HepG2 (cell line): Measurements from ENCODE around the gene TMEM143. TPM values are rescaled to one million over a fixed set of nuclear protein-coding genes. Genes with fewer than 3 reads are reported as not detected.

Experiments
- ATAC-seq: fragments of 200-7000 bp; cut with Tn5 transposase; 3 replicates; pipeline ENCODE4 v1.9.1; 2020; ENCODE audit warnings: mild to moderate bottlenecking, moderate library complexity
- BruUV-seq: library from RNA; stranded (reverse); fragments of 400-500 nt; replicated peaks from 2 replicates; lab custom pipeline; 2021; lab: Mats Ljungman, UMichigan
- CTCF ChIA-PET: fragments of 300-600 bp; formaldehyde crosslinking; extraction: SDS; loops from one replicate; lab custom pipeline; 2021; ENCODE audit warnings: low total read pairs, inconsistent platforms, low intra/inter-chr PET ratio; lab: Yijun Ruan, JAX
- POLR2A ChIA-PET: fragments of 350-600 bp; sonication (Branson Sonifier 250); formaldehyde crosslinking; loops from one replicate; lab custom pipeline; 2020; ENCODE audit warnings: antibody characterized with exemption, inconsistent platforms; lab: Yijun Ruan, JAX
- DNase-seq: peaks from one replicate; pipeline ENCODE4 v3.0.0-alpha.2; 2015; ENCODE audit warnings: low spot score
- FAIRE-seq: peaks from 3 replicates; lab custom pipeline; 2011; peaks lifted over from hg19 to GRCh38; lab: Jason Lieb, UNC
- H2AFZ ChIP-seq: one replicate; pipeline ENCODE4 v1.6.1; 2011; ENCODE audit warnings: low read length, inconsistent platforms
- H3K27ac ChIP-seq: fragments of 300-600 bp; 3 replicates; pipeline ENCODE4 v1.8.0; 2011; ENCODE audit warnings: mixed run types, mild to moderate bottlenecking, mixed read lengths, low read length, inconsistent platforms; ENCODE audit not compliant: insufficient read depth; ENCODE audit errors: extremely low read length
- H3K27me3 ChIP-seq, 2 experiments: fragments of 200-600 bp in 1 of 2; 2 replicates in 1 of 2; 3 replicates in 1 of 2; pipeline versions ENCODE4 v1.6.0 to v1.8.0; 2011; ENCODE audit warnings: low read length in 2 of 2, mild to moderate bottlenecking in 2 of 2, moderate library complexity in 2 of 2, inconsistent platforms in 1 of 2; ENCODE audit not compliant: insufficient read depth in 2 of 2, control insufficient read depth in 1 of 2
- H3K36me3 ChIP-seq, 2 experiments: fragments of 200-600 bp in 1 of 2; replicated peaks in 1 of 2; 2 replicates in 1 of 2; 3 replicates in 1 of 2; pipeline versions ENCODE4 v1.5.1 to v1.8.0; 2011; ENCODE audit warnings: low read length in 2 of 2, inconsistent platforms in 1 of 2; ENCODE audit not compliant: insufficient read depth in 2 of 2, control insufficient read depth in 1 of 2
- H3K4me1 ChIP-seq: 2 replicates; pipeline ENCODE4 v1.5.1; 2012; ENCODE audit warnings: low read length, inconsistent platforms; ENCODE audit not compliant: insufficient read depth
- H3K4me2 ChIP-seq: 2 replicates; pipeline ENCODE4 v1.6.0; 2011; ENCODE audit warnings: low read depth, low read length, inconsistent platforms
- H3K4me3 ChIP-seq, 3 experiments: fragments of 200-600 bp in 1 of 3; sonication (generic), shearing (Covaris generic) in 1 of 3; replicated peaks in 1 of 3; 2 replicates each; pipeline ENCODE4 v1.5.1; 2011 to 2016; ENCODE audit warnings: low read length in 3 of 3, inconsistent platforms in 2 of 3, low read depth in 2 of 3, mild to moderate bottlenecking in 2 of 3, control low read depth in 1 of 3, mixed read lengths in 1 of 3; ENCODE audit not compliant: insufficient read depth in 1 of 3
- H3K79me2 ChIP-seq: one replicate; pipeline ENCODE4 v1.6.1; 2011; ENCODE audit warnings: low read length, inconsistent platforms; ENCODE audit not compliant: insufficient read depth
- H3K9ac ChIP-seq: 2 replicates; pipeline ENCODE4 v1.6.0; 2011; ENCODE audit warnings: mild to moderate bottlenecking, low read depth, low read length, inconsistent platforms; ENCODE audit not compliant: insufficient read depth
- H3K9me3 ChIP-seq: 2 replicates; pipeline ENCODE4 v1.5.1; 2012; ENCODE audit warnings: mild to moderate bottlenecking, low read length
- H4K20me1 ChIP-seq: 2 replicates; pipeline ENCODE4 v1.6.0; 2011; ENCODE audit warnings: inconsistent platforms, mild to moderate bottlenecking, low read length, moderate library complexity; ENCODE audit not compliant: insufficient read depth
- GABPB1 ChIP-seq: IDR thresholded peaks from 2 replicates; pipeline ENCODE4 v1.6.1; 2016; ENCODE audit warnings: mild to moderate bottlenecking, missing genetic modification reagents, moderate library complexity, missing compliant biosample characterization
- HNF4A ChIP-seq: sonication (generic); formaldehyde crosslinking; IDR thresholded peaks from 2 replicates; pipeline ENCODE4 v1.4.0; 2020; ENCODE audit warnings: missing genetic modification reagents
- PRMT3 ChIP-seq: sonication (generic); formaldehyde crosslinking; IDR thresholded peaks from 2 replicates; pipeline ENCODE4 v1.8.1; 2022; ENCODE audit warnings: low read depth, mild to moderate bottlenecking, moderate library complexity, missing genetic modification reagents, borderline replicate concordance
- THAP11 ChIP-seq: IDR thresholded peaks from 2 replicates; pipeline ENCODE4 v1.6.1; 2016; ENCODE audit warnings: missing biosample characterization, missing genetic modification reagents
- ZNF225 ChIP-seq: sonication (generic); formaldehyde crosslinking; IDR thresholded peaks from 2 replicates; pipeline ENCODE4 v1.4.0; 2020; ENCODE audit warnings: mild to moderate bottlenecking, missing genetic modification reagents
- ZNF383 ChIP-seq: sonication (generic); formaldehyde crosslinking; IDR thresholded peaks from 2 replicates; pipeline ENCODE4 v1.4.0; 2020; ENCODE audit warnings: missing genetic modification reagents, mild to moderate bottlenecking, borderline replicate concordance
- WGBS: methylation state at CpG from one replicate; pipeline ENCODE4 v1.1.6; 2017; ENCODE audit warnings: low lambda C conversion rate; 5-methylcytosine and 5-hydroxymethylcytosine counted together
- in situ Hi-C: cut with HindIII; loops from 2 replicates; pipeline ENCODE4 v1.10.0; 2017; ENCODE audit warnings: low pct_unique_long_range_greater_than_20kb; ENCODE audit not compliant: extremely low pct_ligation_motif_present
- intact Hi-C: fragments of 100-400 bp; cut with micrococcal nuclease; formaldehyde crosslinking; loops from one replicate; pipeline ENCODE4 v1.10.0; 2022; ENCODE audit not compliant: unreplicated experiment
- polyA plus RNA-seq, 8 experiments: library from polyadenylated mRNA; depleted of rRNA in 3 of 8; stranded (reverse) in 7 of 8; unstranded in 1 of 8; fragments of >200 nt; fragmentation: Illumina TruSeq in 4 of 8; extraction: Trizol in 4 of 8; gene quantifications; 2 replicates each; pipeline versions ENCODE4 v1.2.1 to v1.2.3, GENCODE V29; 2011 to 2016; ENCODE audit warnings: low read depth in 4 of 8, missing spikeins in 1 of 8, mixed read lengths in 1 of 8; ENCODE audit not compliant: insufficient read depth in 1 of 8
- total RNA-seq, 5 experiments: library from RNA; depleted of rRNA; stranded (reverse); fragments of >200 nt; fragmentation: Illumina TruSeq; extraction: Trizol; gene quantifications; 2 replicates each; pipeline ENCODE4 v1.2.3, GENCODE V29; 2016; ENCODE audit warnings: low read depth in 1 of 5
- TF ChIP-seq, protein P1 (sequence below): sonication (generic); formaldehyde crosslinking; IDR thresholded peaks from 2 replicates; pipeline ENCODE4 v1.4.0; 2020; ENCODE audit warnings: low read depth, missing genetic modification reagents
- TF ChIP-seq, protein P2 (sequence below): sonication (generic); formaldehyde crosslinking; IDR thresholded peaks from 2 replicates; pipeline ENCODE4 v1.4.0; 2020; ENCODE audit warnings: missing genetic modification reagents

The TMEM143 gene
- total and polyA plus RNA-seq, 2 of the 13 experiments (the other 11 are each of a cell fraction or from before 2014, with no cell fraction given) = 7.7 to 11.3 TPM

GRCh38 chr19:48329167-48329891, 34.4 kb downstream of the TMEM143 start (continued):
- TF ChIP-seq THAP11 (CRISPR knock-in tag) (peak; percentile 92), PRMT3 (CRISPR knock-in tag) (no peak), ZNF225 (no peak)

- FAIRE-seq = no peak
- ChIA-PET POLR2A (interaction anchor here (1.1 to 2.4 kb wide), 5 partner anchors 7 to 167 kb away, joined by 3 to 7 read pairs (median 7); partner anchors contain the start of genes KDELR1, SYNGR4 and TMEM143), CTCF (no interaction called here)
- Histone ChIP-seq H3K4me2 (peak within 1 kb of the TSS; percentile 67), H3K9me3 (peaks cover 6% of the 10 kb centered on the region; the same call in 1 of the 2 replicates), H4K20me1 (no peaks in the 10 kb centered on the region), H3K27ac (no peak within 1 kb of the TSS), H3K4me1 (peaks cover 42% of the 10 kb centered on the region), H3K9ac (peak within 1 kb of the TSS; percentile 57), H2AFZ (no peak within 1 kb of the TSS), H3K4me3 (peak within 1 kb of the TSS; percentile 34 to 66 (median 46)), H3K79me2 (no peaks in the 10 kb centered on the region), H3K27me3 (no peaks in the 10 kb centered on the region), H3K36me3 (no peaks in the 10 kb centered on the region)
- in situ Hi-C loops (no loop called here), intact Hi-C loops (no loop called here)
- BruUV-seq = TSS peak; percentile 76
- TF ChIP-seq HNF4A (CRISPR knock-in tag) (no peak), THAP11 (CRISPR knock-in tag) (0 out of 2 replicates have a peak, but pooled peaks have one; percentile 14), GABPB1 (CRISPR knock-in tag) (0 out of 2 replicates have a peak, but pooled peaks have one; percentile 6), ZNF383 (CRISPR knock-in tag) (no peak)
- TF ChIP-seq, protein P1, sequence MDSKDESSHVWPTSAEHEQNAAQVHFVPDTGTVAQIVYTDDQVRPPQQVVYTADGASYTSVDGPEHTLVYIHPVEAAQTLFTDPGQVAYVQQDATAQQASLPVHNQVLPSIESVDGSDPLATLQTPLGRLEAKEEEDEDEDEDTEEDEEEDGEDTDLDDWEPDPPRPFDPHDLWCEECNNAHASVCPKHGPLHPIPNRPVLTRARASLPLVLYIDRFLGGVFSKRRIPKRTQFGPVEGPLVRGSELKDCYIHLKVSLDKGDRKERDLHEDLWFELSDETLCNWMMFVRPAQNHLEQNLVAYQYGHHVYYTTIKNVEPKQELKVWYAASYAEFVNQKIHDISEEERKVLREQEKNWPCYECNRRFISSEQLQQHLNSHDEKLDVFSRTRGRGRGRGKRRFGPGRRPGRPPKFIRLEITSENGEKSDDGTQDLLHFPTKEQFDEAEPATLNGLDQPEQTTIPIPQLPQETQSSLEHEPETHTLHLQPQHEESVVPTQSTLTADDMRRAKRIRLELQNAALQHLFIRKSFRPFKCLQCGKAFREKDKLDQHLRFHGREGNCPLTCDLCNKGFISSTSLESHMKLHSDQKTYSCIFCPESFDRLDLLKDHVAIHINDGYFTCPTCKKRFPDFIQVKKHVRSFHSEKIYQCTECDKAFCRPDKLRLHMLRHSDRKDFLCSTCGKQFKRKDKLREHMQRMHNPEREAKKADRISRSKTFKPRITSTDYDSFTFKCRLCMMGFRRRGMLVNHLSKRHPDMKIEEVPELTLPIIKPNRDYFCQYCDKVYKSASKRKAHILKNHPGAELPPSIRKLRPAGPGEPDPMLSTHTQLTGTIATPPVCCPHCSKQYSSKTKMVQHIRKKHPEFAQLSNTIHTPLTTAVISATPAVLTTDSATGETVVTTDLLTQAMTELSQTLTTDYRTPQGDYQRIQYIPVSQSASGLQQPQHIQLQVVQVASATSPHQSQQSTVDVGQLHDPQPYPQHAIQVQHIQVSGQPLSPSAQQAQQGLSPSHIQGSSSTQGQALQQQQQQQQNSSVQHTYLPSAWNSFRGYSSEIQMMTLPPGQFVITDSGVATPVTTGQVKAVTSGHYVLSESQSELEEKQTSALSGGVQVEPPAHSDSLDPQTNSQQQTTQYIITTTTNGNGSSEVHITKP (CRISPR knock-in tag) = 0 out of 2 replicates have a peak, but pooled peaks have one; percentile 45
- TF ChIP-seq, protein P2, sequence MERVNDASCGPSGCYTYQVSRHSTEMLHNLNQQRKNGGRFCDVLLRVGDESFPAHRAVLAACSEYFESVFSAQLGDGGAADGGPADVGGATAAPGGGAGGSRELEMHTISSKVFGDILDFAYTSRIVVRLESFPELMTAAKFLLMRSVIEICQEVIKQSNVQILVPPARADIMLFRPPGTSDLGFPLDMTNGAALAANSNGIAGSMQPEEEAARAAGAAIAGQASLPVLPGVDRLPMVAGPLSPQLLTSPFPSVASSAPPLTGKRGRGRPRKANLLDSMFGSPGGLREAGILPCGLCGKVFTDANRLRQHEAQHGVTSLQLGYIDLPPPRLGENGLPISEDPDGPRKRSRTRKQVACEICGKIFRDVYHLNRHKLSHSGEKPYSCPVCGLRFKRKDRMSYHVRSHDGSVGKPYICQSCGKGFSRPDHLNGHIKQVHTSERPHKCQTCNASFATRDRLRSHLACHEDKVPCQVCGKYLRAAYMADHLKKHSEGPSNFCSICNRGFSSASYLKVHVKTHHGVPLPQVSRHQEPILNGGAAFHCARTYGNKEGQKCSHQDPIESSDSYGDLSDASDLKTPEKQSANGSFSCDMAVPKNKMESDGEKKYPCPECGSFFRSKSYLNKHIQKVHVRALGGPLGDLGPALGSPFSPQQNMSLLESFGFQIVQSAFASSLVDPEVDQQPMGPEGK = peak; percentile 61
- no peak for DNase-seq
- 2% methylated on average over 21 of the region's 22 CpGs for WGBS
- ATAC-seq = no peak
Measured at GRCh38 chr19:48325265-48325910, 38.4 kb downstream of the TMEM143 start, which contains the start of gene EMP3. Gene EMP3 (plus strand): TSS chr19:48325552. CDS start chr19:48326845, 1,293 bp downstream.
